Middle frontal gyrus (tissue), 1 donor: ENCODE results near the gene EFCAB6.
"Not testable (repeated sequence)": the region's sequence is repeated elsewhere in the genome, so short reads cannot be mapped to it uniquely, and the experiment has no call there.

Experiments used
- DNase-seq: peaks from one replicate; pipeline ENCODE4 v3.0.0-alpha.2; 2015; ENCODE audit warnings: low spot score; ENCODE audit errors: extremely low spot score

Gene EFCAB6

GRCh38 chr22:43723816-43724215 lies 88.3 kb downstream of the EFCAB6 start:
- DNase-seq: no peak

GRCh38 chr22:43722444-43722843 lies 89.7 kb downstream of the EFCAB6 start:
- no peak for DNase-seq

GRCh38 chr22:43720716-43721115 lies 91.4 kb downstream of the EFCAB6 start:
- DNase-seq: no peak

- no peak for DNase-seq
Measured at GRCh38 chr22:43714104-43714503, 98.0 kb downstream of the EFCAB6 start.

GRCh38 chr22:43711681-43712080 lies 100.4 kb downstream of the EFCAB6 start:
- no peak for DNase-seq

- no peak for DNase-seq
Measured at GRCh38 chr22:43707648-43708047, 104.5 kb downstream of the EFCAB6 start.

GRCh38 chr22:43706571-43707328 lies 105.4 kb downstream of the EFCAB6 start:
- no peak for DNase-seq

GRCh38 chr22:43706151-43706550 lies 106.0 kb downstream of the EFCAB6 start:
- DNase-seq: no peak

GRCh38 chr22:43704051-43704450 lies 108.1 kb downstream of the EFCAB6 start:
- DNase-seq: no peak

- DNase-seq: no peak
Measured at GRCh38 chr22:43698403-43698802, 113.7 kb downstream of the EFCAB6 start.

- DNase-seq: no peak
Measured at GRCh38 chr22:43697894-43698293, 114.2 kb downstream of the EFCAB6 start.

GRCh38 chr22:43693249-43693648 lies 118.9 kb downstream of the EFCAB6 start:
- no peak for DNase-seq

GRCh38 chr22:43689356-43689755 lies 122.7 kb downstream of the EFCAB6 start:
- DNase-seq: no peak

- no peak for DNase-seq
Measured at GRCh38 chr22:43682851-43683250, 129.3 kb downstream of the EFCAB6 start.

- DNase-seq: no peak
Measured at GRCh38 chr22:43681731-43682360, 130.3 kb downstream of the EFCAB6 start.

GRCh38 chr22:43670513-43670912 lies 141.6 kb downstream of the EFCAB6 start:
- DNase-seq: no peak

- DNase-seq: no peak
Measured at GRCh38 chr22:43669190-43669589, 142.9 kb downstream of the EFCAB6 start.

- DNase-seq: peak; percentile 20
Measured at GRCh38 chr22:43667656-43668055, 144.4 kb downstream of the EFCAB6 start.

- DNase-seq: no peak
Measured at GRCh38 chr22:43666457-43666856, 145.6 kb downstream of the EFCAB6 start.

- DNase-seq: no peak
Measured at GRCh38 chr22:43658823-43659222, 153.3 kb downstream of the EFCAB6 start.

- DNase-seq: not testable (repeated sequence)
Measured at GRCh38 chr22:43656581-43656980, 155.5 kb downstream of the EFCAB6 start.

- DNase-seq: no peak
Measured at GRCh38 chr22:43654271-43654670, 157.8 kb downstream of the EFCAB6 start.

- DNase-seq: no peak
Measured at GRCh38 chr22:43652845-43653244, 159.3 kb downstream of the EFCAB6 start.
